Loucy (cell line): ENCODE measurements around the gene DUSP18.

Source experiments
- EZH2phosphoT487 ChIP-seq: fragments of 200-600 bp; IDR thresholded peaks from 2 replicates; pipeline ENCODE4 v1.6.1; 2018; ENCODE audit warnings: antibody characterized with exemption, mild to moderate bottlenecking, moderate library complexity, borderline replicate concordance
- TF ChIP-seq, protein P1 (sequence below): fragments of 200-600 bp; sonication (generic); conservative IDR thresholded peaks from 2 replicates; pipeline ENCODE4 v1.5.1; 2014; ENCODE audit warnings: mild to moderate bottlenecking, antibody characterized with exemption, low read length

DNA sequence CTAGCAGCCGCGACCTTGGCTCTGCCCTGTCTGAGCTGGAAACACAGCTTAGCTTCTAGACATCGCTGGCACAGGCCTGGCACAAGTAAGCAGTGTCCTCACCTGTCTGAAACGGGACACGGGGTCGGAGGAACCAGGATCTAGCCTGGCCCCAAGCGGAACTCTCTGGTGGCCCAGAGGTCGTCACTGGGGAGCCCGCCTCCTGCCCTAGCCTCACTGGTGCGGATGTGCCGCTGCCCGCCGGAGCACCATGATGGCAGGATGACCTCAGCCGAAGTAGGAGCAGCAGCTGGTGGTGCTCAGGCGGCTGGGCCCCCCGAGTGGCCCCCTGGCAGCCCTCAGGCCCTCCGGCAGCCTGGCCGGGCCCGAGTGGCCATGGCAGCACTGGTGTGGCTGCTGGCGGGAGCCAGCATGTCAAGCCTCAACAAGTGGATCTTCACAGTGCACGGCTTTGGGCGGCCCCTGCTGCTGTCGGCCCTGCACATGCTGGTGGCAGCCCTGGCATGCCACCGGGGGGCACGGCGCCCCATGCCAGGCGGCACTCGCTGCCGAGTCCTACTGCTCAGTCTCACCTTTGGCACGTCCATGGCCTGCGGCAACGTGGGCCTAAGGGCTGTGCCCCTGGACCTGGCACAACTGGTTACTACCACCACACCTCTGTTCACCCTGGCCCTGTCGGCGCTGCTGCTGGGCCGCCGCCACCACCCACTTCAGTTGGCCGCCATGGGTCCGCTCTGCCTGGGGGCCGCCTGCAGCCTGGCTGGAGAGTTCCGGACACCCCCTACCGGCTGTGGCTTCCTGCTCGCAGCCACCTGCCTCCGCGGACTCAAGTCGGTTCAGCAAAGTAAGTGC, 31.2 kb downstream of the DUSP18 start:
- TF ChIP-seq, protein P1, sequence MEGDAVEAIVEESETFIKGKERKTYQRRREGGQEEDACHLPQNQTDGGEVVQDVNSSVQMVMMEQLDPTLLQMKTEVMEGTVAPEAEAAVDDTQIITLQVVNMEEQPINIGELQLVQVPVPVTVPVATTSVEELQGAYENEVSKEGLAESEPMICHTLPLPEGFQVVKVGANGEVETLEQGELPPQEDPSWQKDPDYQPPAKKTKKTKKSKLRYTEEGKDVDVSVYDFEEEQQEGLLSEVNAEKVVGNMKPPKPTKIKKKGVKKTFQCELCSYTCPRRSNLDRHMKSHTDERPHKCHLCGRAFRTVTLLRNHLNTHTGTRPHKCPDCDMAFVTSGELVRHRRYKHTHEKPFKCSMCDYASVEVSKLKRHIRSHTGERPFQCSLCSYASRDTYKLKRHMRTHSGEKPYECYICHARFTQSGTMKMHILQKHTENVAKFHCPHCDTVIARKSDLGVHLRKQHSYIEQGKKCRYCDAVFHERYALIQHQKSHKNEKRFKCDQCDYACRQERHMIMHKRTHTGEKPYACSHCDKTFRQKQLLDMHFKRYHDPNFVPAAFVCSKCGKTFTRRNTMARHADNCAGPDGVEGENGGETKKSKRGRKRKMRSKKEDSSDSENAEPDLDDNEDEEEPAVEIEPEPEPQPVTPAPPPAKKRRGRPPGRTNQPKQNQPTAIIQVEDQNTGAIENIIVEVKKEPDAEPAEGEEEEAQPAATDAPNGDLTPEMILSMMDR, result no peak
- TF ChIP-seq EZH2phosphoT487, result no peak
